Naive B cell (primary cell): ENCODE measurements around the gene COL15A1. TPM values are rescaled to one million over a fixed set of nuclear protein-coding genes. Genes with fewer than 3 reads are reported as not detected.
A peak's percentile ranks its signal among the peaks of the same experiment; 100 is the strongest.

Source experiments
- ATAC-seq, 2 donors: fragments of 150-1000 bp; cut with Tn5 transposase; 2 replicates each; pipeline ENCODE4 v1.10.0; 2021; ENCODE audit warnings: low read depth in 2 of 2, mild to moderate bottlenecking in 2 of 2, moderate library complexity in 2 of 2
- DNase-seq: peaks from one replicate; pipeline ENCODE4 v3.0.0; 2022
- H3K27ac Mint-ChIP-seq, 6 donors: one replicate each; pipeline ENCODE4 v1.8.0; 2020 to 2022; ENCODE audit warnings: mild to moderate bottlenecking in 6 of 6, mixed read lengths in 6 of 6, moderate library complexity in 5 of 6, inconsistent platforms in 2 of 6
- H3K27me3 Mint-ChIP-seq, 3 donors: one replicate each; pipeline ENCODE4 v1.8.0; 2021 to 2022; ENCODE audit warnings: mixed read lengths in 3 of 3, mild to moderate bottlenecking in 1 of 3
- H3K36me3 Mint-ChIP-seq, 2 donors: one replicate each; pipeline ENCODE4 v1.8.0; 2020 to 2022; ENCODE audit warnings: mixed read lengths in 2 of 2, inconsistent platforms in 1 of 2, mild to moderate bottlenecking in 1 of 2
- H3K4me1 Mint-ChIP-seq, 3 donors: one replicate each; pipeline ENCODE4 v1.8.0; 2020 to 2022; ENCODE audit warnings: mixed read lengths in 3 of 3, inconsistent platforms in 1 of 3, mild to moderate bottlenecking in 1 of 3, moderate library complexity in 1 of 3
- H3K4me3 Mint-ChIP-seq, 8 donors: one replicate each; pipeline ENCODE4 v1.8.0; 2020 to 2022; ENCODE audit warnings: mild to moderate bottlenecking in 8 of 8, mixed read lengths in 8 of 8, moderate library complexity in 8 of 8, inconsistent platforms in 2 of 8
- H3K9me3 Mint-ChIP-seq, 7 donors: one replicate each; pipeline ENCODE4 v1.8.0; 2020 to 2022; ENCODE audit warnings: mixed read lengths in 7 of 7, mild to moderate bottlenecking in 5 of 7, inconsistent platforms in 2 of 7, moderate library complexity in 1 of 7
- polyA plus RNA-seq, 6 donors: library from polyadenylated mRNA; unstranded; fragments of 300-500 nt; fragmentation: Illumina TruSeq; gene quantifications; one replicate each; pipeline ENCODE4 v1.2.3, GENCODE V29; 2021; ENCODE audit warnings: low read depth in 6 of 6

Gene COL15A1
- polyA plus RNA-seq, 6 donors from 2014 or later, result not detected

- DNase-seq, result peak; percentile 74
- H3K4me3 Mint-ChIP-seq, result peak overlapping the region; percentile 62 to 92 (median 83)
- H3K27me3 Mint-ChIP-seq, result no peaks in the 10 kb centered on the region
- peaks cover 0 to 1% of the 10 kb centered on the region in 2 donors for H3K36me3 Mint-ChIP-seq
- peak overlapping the region; percentile 69 to 96 (median 88) for H3K27ac Mint-ChIP-seq
- H3K9me3 Mint-ChIP-seq, result peaks cover 0 to 3% (median 0%) of the 10 kb centered on the region in 7 donors
- H3K4me1 Mint-ChIP-seq, result peaks cover 49 to 60% (median 53%) of the 10 kb centered on the region in 3 donors
- peak; percentile 91 to 92 for ATAC-seq
These were observed 115.5 kb downstream of the COL15A1 start for GRCh38 chr9:99058964-99059921.

- no peak for DNase-seq
- no peak for ATAC-seq
- H3K4me3 Mint-ChIP-seq, result peak overlapping the region in 2 of 8 donors; percentile 24 to 56
- peaks cover 49 to 55% (median 51%) of the 10 kb centered on the region in 3 donors for H3K4me1 Mint-ChIP-seq
- no peaks in the 10 kb centered on the region for H3K9me3 Mint-ChIP-seq
- H3K27me3 Mint-ChIP-seq, result no peaks in the 10 kb centered on the region
- H3K36me3 Mint-ChIP-seq, result peaks cover 0 to 6% of the 10 kb centered on the region in 2 donors
- H3K27ac Mint-ChIP-seq, result peak overlapping the region in 2 of 6 donors; percentile 47 to 93
These were observed 116.9 kb downstream of the COL15A1 start for GRCh38 chr9:99060621-99061020.

- DNase-seq, result no peak
- Mint-ChIP-seq H3K27ac (no peak overlapping the region), H3K27me3 (no peaks in the 10 kb centered on the region), H3K36me3 (peaks cover 0 to 6% of the 10 kb centered on the region in 2 donors), H3K4me1 (peaks cover 36 to 37% (median 37%) of the 10 kb centered on the region in 3 donors), H3K4me3 (no peak overlapping the region), H3K9me3 (no peaks in the 10 kb centered on the region)
- ATAC-seq, result no peak
These were observed 118.8 kb downstream of the COL15A1 start for GRCh38 chr9:99062549-99062948.

DNA sequence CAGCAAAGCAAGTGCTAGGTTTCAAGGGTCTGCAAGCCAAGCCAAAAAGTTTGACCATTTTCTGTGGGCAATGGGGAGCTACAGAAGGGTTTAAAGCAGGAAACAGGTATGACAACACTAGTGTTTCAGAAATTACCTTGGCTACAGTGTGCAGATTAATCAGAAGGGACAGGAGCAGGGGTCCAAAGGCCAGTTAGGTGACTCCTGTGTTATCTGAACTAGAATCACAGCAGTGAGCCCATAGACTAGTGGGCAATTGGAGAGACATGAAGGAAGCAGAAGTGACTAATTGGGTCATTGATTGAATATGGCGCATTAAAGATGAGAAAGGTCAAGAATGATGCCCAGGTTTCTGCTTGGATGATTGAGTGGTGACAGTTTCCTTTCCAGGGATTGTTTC lies 119.8 kb downstream of the COL15A1 start:
- Mint-ChIP-seq H3K27me3 (no peaks in the 10 kb centered on the region), H3K9me3 (no peaks in the 10 kb centered on the region), H3K4me1 (peaks cover 27% of the 10 kb centered on the region in 3 donors), H3K36me3 (peaks cover 0 to 6% of the 10 kb centered on the region in 2 donors), H3K4me3 (no peak overlapping the region), H3K27ac (no peak overlapping the region)
- DNase-seq, result no peak
- no peak for ATAC-seq

DNA sequence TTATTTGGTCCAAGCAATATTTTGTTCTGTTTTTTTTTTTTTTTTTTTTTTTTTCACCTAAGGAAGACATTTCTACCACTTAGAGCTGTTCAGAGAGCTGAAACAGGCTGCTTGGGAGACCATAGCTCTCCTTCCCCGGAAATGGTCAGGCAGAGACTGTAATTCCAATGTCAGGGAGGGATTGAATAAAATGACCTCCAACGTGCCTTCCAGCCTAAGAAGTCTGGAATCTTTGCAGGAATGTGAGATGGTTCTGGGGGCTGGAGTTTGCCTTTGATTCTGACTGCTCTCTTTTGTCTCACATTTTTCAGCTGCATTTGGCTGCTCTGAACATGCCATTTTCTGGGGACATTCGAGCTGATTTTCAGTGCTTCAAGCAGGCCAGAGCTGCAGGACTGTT lies 122.9 kb downstream of the COL15A1 start:
- Mint-ChIP-seq H3K27me3 (no peaks in the 10 kb centered on the region), H3K4me1 (peaks cover 13 to 16% (median 15%) of the 10 kb centered on the region in 3 donors), H3K9me3 (no peaks in the 10 kb centered on the region), H3K4me3 (no peak overlapping the region), H3K36me3 (peaks cover 0 to 6% of the 10 kb centered on the region in 2 donors), H3K27ac (no peak overlapping the region)
- DNase-seq, result no peak
- ATAC-seq, result no peak

- peaks cover 0 to 6% of the 10 kb centered on the region in 2 donors for H3K36me3 Mint-ChIP-seq
- no peaks in the 10 kb centered on the region for H3K9me3 Mint-ChIP-seq
- peak overlapping the region in 3 of 6 donors; percentile 57 to 75 (median 62) for H3K27ac Mint-ChIP-seq
- peak overlapping the region in 1 of 8 donors; percentile 9 for H3K4me3 Mint-ChIP-seq
- no peak for DNase-seq
- ATAC-seq, result no peak
- H3K4me1 Mint-ChIP-seq, result peaks cover 10 to 15% (median 10%) of the 10 kb centered on the region in 3 donors
- no peaks in the 10 kb centered on the region for H3K27me3 Mint-ChIP-seq
These were observed 125.4 kb downstream of the COL15A1 start for GRCh38 chr9:99069075-99069474.

DNA sequence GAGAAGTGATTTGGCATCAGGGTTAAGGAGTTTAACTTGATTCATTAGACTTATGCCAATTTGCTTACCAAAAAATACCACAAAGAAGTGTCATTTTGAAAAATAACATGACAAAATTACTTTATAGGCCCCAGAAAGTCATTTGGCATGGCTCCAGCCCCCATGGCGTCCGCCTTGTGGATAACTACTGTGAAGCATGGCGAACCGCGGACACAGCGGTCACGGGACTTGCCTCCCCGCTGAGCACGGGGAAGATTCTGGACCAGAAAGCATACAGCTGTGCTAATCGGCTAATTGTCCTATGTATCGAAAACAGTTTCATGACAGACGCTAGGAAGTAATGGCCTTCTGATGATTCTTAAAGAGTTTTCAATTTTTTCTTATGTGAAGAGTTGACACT lies 125.8 kb downstream of the COL15A1 start:
- H3K36me3 Mint-ChIP-seq, result peaks cover 0 to 2% of the 10 kb centered on the region in 2 donors
- peaks cover 10 to 15% (median 10%) of the 10 kb centered on the region in 3 donors for H3K4me1 Mint-ChIP-seq
- H3K4me3 Mint-ChIP-seq, result no peak overlapping the region
- peak overlapping the region in 2 of 6 donors; percentile 51 to 62 for H3K27ac Mint-ChIP-seq
- H3K27me3 Mint-ChIP-seq, result no peaks in the 10 kb centered on the region
- no peaks in the 10 kb centered on the region for H3K9me3 Mint-ChIP-seq
- ATAC-seq (no peak), DNase-seq (no peak)

DNA sequence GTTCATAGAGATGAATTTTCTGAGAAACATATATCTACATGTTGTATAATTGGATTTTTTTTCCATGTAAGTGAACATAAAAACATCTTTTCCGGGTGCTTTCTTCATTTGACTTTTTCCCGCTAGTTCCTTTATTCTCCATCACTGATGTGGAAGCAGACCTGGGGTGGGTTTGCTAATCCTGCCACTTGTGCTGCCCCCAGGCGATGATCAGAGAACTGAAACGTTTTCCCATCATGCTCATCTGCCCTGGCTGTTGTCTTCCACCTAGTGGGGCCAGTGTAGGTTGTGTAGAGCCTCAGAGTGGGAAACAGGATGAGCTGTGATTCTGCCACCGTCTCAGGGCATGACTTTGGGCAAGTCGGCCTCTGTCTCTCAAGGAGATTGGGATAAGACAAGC lies 127.0 kb downstream of the COL15A1 start:
- peak overlapping the region in 1 of 6 donors; percentile 65 for H3K27ac Mint-ChIP-seq
- no peaks in the 10 kb centered on the region for H3K27me3 Mint-ChIP-seq
- DNase-seq (no peak), ATAC-seq (no peak)
- H3K4me3 Mint-ChIP-seq, result no peak overlapping the region
- H3K9me3 Mint-ChIP-seq, result no peaks in the 10 kb centered on the region
- peaks cover 9 to 10% (median 10%) of the 10 kb centered on the region in 3 donors for H3K4me1 Mint-ChIP-seq
- H3K36me3 Mint-ChIP-seq, result no peaks in the 10 kb centered on the region

- Mint-ChIP-seq H3K9me3 (no peaks in the 10 kb centered on the region), H3K36me3 (no peaks in the 10 kb centered on the region), H3K27ac (no peak overlapping the region), H3K4me3 (no peak overlapping the region), H3K27me3 (no peaks in the 10 kb centered on the region), H3K4me1 (peaks cover 15 to 16% (median 15%) of the 10 kb centered on the region in 3 donors)
- DNase-seq (no peak), ATAC-seq (no peak)
These were observed 127.8 kb downstream of the COL15A1 start for GRCh38 chr9:99071313-99072039.

- no peaks in the 10 kb centered on the region for H3K36me3 Mint-ChIP-seq
- H3K27me3 Mint-ChIP-seq, result no peaks in the 10 kb centered on the region
- no peak overlapping the region for H3K4me3 Mint-ChIP-seq
- no peaks in the 10 kb centered on the region for H3K9me3 Mint-ChIP-seq
- ATAC-seq (no peak), DNase-seq (no peak)
- H3K27ac Mint-ChIP-seq, result no peak overlapping the region
- peaks cover 20 to 21% (median 21%) of the 10 kb centered on the region in 3 donors for H3K4me1 Mint-ChIP-seq
These were observed 128.3 kb downstream of the COL15A1 start for GRCh38 chr9:99072040-99072394.

DNA sequence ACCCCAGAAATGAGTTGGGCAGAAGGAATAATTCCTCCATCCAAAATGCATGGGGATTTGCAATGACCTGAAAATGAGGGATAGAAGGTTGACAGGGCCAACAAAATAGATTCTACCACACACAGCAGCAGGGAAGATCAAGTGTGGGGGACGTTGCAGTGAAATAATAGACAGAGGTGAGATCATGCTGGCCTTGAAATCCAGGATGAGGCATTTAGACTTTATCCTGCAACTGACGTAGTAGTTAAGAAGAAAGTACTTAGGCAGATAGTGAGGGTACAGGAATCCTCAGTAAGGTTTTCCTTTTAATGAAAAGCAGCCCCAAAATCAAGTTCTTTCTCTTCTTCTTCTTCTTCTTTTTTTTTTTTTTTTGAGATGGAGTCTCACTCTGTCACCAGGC lies 129.6 kb downstream of the COL15A1 start:
- H3K27ac Mint-ChIP-seq, result no peak overlapping the region
- ATAC-seq (no peak), DNase-seq (no peak)
- H3K4me3 Mint-ChIP-seq, result no peak overlapping the region
- no peaks in the 10 kb centered on the region for H3K36me3 Mint-ChIP-seq
- H3K4me1 Mint-ChIP-seq, result peaks cover 24 to 25% (median 24%) of the 10 kb centered on the region in 3 donors
- no peaks in the 10 kb centered on the region for H3K9me3 Mint-ChIP-seq
- H3K27me3 Mint-ChIP-seq, result no peaks in the 10 kb centered on the region

DNA sequence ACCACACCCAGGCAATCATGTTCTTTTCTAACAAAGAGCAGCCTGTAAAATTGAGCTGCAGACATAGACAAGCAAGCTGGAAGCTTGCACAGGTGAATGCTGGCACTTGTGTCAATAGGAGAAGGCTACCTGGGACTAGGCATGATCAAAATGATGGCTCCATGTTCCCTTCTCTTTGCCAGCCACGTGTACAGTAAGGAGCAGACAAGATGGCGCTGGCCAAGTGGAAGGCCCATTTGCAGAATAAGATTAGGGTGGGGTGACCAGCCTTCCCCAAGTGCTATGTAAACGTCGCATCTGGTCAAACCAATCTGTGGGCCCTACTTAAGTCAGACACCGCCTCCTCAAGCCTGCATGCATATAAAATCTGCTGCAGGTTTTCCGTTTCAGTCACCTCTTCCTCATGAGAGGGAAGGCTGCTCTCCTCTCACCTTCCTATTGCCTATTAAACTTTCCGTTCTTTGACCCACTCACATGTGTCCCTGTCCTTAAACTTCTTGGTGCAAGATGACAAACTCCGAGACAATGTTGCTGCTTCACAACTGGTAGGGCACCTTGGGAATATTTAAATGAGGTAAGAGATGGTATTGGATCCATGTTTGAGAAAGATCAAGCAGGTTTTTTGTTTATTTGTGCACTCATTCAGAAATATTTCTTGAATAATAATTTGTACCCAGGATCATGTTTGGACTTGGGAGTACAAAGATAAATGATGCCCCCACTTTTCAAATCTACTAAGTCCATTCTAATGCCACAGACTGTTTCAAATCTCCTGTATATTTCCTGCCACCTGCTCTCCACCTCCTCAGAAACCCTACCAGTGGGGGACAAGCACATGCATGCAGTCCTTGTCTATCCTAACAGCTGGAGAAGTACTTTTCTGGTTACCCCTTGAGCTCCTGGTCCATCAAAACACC lies 130.5 kb downstream of the COL15A1 start:
- Mint-ChIP-seq H3K4me1 (peaks cover 16 to 20% (median 18%) of the 10 kb centered on the region in 3 donors), H3K36me3 (no peaks in the 10 kb centered on the region), H3K4me3 (no peak overlapping the region), H3K9me3 (no peaks in the 10 kb centered on the region), H3K27me3 (no peaks in the 10 kb centered on the region), H3K27ac (peak overlapping the region in 2 of 6 donors; percentile 18 to 78)
- DNase-seq (no peak), ATAC-seq (no peak)

DNA sequence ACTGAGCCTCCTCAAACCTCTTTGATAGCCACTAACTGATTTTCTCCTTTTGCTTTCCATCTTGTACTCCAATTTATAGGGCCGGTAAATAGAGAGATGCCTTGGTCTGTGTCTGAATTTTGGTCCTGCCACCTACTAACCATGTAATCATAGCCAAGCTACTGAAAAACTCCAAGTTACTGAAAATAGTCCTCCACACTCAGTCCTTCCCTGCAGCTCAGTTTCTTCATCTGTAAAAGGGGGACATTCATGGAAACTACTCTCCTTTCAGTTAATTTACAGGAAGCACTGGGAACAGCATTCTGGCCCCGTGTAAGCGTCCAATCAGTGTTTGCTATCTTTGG lies 131.2 kb downstream of the COL15A1 start:
- peak overlapping the region in 1 of 6 donors; percentile 18 for H3K27ac Mint-ChIP-seq
- H3K9me3 Mint-ChIP-seq, result no peaks in the 10 kb centered on the region
- ATAC-seq, result no peak
- H3K4me1 Mint-ChIP-seq, result peaks cover 14 to 19% (median 15%) of the 10 kb centered on the region in 3 donors
- DNase-seq, result no peak
- H3K36me3 Mint-ChIP-seq, result no peaks in the 10 kb centered on the region
- H3K27me3 Mint-ChIP-seq, result no peaks in the 10 kb centered on the region
- H3K4me3 Mint-ChIP-seq, result no peak overlapping the region
